ENCODE measurements around the gene ACSL3.
"Not testable (repeated sequence)": the region's sequence is repeated elsewhere in the genome, so short reads cannot be mapped to it uniquely, and the experiment has no call there.

ACSL3 gene

GRCh38 chr2:222844323-222844722 is 16.5 kb upstream of the ACSL3 start:
- no peaks in the 10 kb centered on the region for H3K36me3 ChIP-seq (ENCODE audit: insufficient read depth, low read length)
- peaks cover 10% of the 10 kb centered on the region for H3K4me1 ChIP-seq (ENCODE audit: insufficient read depth, low read length, poor library complexity, severe bottlenecking)
- H3K9ac ChIP-seq (ENCODE audit: low read depth, low read length, poor library complexity, severe bottlenecking) = no peak overlapping the region
- no peaks in the 10 kb centered on the region for H3F3A ChIP-seq (ENCODE audit: low read depth)
- H3K4me2 ChIP-seq (ENCODE audit: low read depth, low read length, poor library complexity, severe bottlenecking) = no peak overlapping the region
- no peaks in the 10 kb centered on the region for H4K20me1 ChIP-seq (ENCODE audit: insufficient read depth, low read length, poor library complexity, severe bottlenecking)
- H3K4me3 ChIP-seq (ENCODE audit: low read length, poor library complexity, severe bottlenecking) = no peak overlapping the region
- no peaks in the 10 kb centered on the region for H3K79me2 ChIP-seq (ENCODE audit: insufficient read depth, low read length)
- no peaks in the 10 kb centered on the region for H3K27me3 ChIP-seq (ENCODE audit: insufficient read depth, low read length, poor library complexity, severe bottlenecking)
- no peak overlapping the region; the same call in 1 of the 2 replicates for H2AFZ ChIP-seq (ENCODE audit: low read length)
- no peaks in the 10 kb centered on the region for H3K9me2 ChIP-seq (replicated peaks; ENCODE audit: low read depth, low read length)
- no peaks in the 10 kb centered on the region for H3K9me3 ChIP-seq (ENCODE audit: insufficient read depth, low read depth, low read length)
- no peak for TF ChIP-seq EZH2phosphoT487 (IDR thresholded peaks at IDR 0.05; ENCODE audit: borderline replicate concordance)
- TF ChIP-seq, protein P1, sequence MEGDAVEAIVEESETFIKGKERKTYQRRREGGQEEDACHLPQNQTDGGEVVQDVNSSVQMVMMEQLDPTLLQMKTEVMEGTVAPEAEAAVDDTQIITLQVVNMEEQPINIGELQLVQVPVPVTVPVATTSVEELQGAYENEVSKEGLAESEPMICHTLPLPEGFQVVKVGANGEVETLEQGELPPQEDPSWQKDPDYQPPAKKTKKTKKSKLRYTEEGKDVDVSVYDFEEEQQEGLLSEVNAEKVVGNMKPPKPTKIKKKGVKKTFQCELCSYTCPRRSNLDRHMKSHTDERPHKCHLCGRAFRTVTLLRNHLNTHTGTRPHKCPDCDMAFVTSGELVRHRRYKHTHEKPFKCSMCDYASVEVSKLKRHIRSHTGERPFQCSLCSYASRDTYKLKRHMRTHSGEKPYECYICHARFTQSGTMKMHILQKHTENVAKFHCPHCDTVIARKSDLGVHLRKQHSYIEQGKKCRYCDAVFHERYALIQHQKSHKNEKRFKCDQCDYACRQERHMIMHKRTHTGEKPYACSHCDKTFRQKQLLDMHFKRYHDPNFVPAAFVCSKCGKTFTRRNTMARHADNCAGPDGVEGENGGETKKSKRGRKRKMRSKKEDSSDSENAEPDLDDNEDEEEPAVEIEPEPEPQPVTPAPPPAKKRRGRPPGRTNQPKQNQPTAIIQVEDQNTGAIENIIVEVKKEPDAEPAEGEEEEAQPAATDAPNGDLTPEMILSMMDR (conservative IDR thresholded peaks at IDR 0.05; ENCODE audit: low read length) = no peak

DNA sequence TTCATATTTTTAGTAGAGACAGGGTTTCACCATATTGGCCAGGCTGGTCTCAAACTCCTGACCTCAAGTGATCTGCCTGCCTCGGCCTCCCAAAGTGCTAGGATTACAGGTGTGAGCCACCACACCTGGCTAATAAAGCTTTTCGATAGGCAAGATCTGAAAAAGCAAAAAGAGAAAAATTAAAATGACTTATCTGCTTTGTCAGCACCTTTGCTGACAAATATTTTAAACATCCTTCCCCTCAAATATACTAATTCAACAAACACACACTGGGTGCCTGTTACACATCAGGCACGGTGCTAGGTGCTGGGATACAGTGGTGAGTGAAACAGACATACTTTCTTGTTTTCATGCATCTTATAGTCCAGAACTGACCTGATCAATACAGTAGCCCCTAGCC is 15.5 kb upstream of the ACSL3 start:
- H3K9me2 ChIP-seq (replicated peaks; ENCODE audit: low read depth, low read length); H3K27me3 ChIP-seq (ENCODE audit: insufficient read depth, low read length, poor library complexity, severe bottlenecking); H4K20me1 ChIP-seq (ENCODE audit: insufficient read depth, low read length, poor library complexity, severe bottlenecking); H3F3A ChIP-seq (ENCODE audit: low read depth); H3K36me3 ChIP-seq (ENCODE audit: insufficient read depth, low read length); H3K4me2 ChIP-seq (ENCODE audit: low read depth, low read length, poor library complexity, severe bottlenecking); H2AFZ ChIP-seq (ENCODE audit: low read length); H3K9me3 ChIP-seq (ENCODE audit: insufficient read depth, low read depth, low read length); H3K79me2 ChIP-seq (ENCODE audit: insufficient read depth, low read length); H3K9ac ChIP-seq (ENCODE audit: low read depth, low read length, poor library complexity, severe bottlenecking); H3K4me3 ChIP-seq (ENCODE audit: low read length, poor library complexity, severe bottlenecking): not testable (repeated sequence)
- H3K4me1 ChIP-seq (ENCODE audit: insufficient read depth, low read length, poor library complexity, severe bottlenecking) = peaks cover 10% of the 10 kb centered on the region

DNA sequence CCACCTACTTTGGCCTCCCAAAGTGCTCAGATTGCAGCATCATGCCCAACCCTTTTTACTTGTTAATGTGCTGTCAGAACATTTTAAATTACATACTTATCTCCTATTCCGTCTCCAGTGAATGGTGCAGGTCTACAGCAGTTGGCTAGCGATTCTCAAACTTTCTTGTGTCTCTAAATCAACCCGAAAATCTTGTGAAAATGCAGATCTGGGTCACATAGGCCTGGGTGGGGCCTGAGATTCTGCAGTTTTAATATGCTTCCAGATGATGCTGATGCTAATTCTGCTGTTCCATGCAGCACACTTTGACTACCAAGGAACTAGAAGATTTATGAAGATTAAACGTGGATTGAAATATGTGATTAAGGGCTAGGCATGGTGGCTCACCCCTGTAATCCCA is 14.8 kb upstream of the ACSL3 start:
- Histone ChIP-seq H4K20me1 (ENCODE audit: insufficient read depth, low read length, poor library complexity, severe bottlenecking) (no peaks in the 10 kb centered on the region), H3K79me2 (ENCODE audit: insufficient read depth, low read length) (no peaks in the 10 kb centered on the region), H2AFZ (ENCODE audit: low read length) (no peak overlapping the region), H3K4me1 (ENCODE audit: insufficient read depth, low read length, poor library complexity, severe bottlenecking) (peaks cover 10% of the 10 kb centered on the region), H3K27me3 (ENCODE audit: insufficient read depth, low read length, poor library complexity, severe bottlenecking) (no peaks in the 10 kb centered on the region), H3K4me2 (ENCODE audit: low read depth, low read length, poor library complexity, severe bottlenecking) (no peak overlapping the region), H3K9me3 (ENCODE audit: insufficient read depth, low read depth, low read length) (no peaks in the 10 kb centered on the region), H3F3A (ENCODE audit: low read depth) (no peaks in the 10 kb centered on the region), H3K9me2 (replicated peaks; ENCODE audit: low read depth, low read length) (no peaks in the 10 kb centered on the region), H3K4me3 (ENCODE audit: low read length, poor library complexity, severe bottlenecking) (no peak overlapping the region), H3K36me3 (ENCODE audit: insufficient read depth, low read length) (no peaks in the 10 kb centered on the region), H3K9ac (ENCODE audit: low read depth, low read length, poor library complexity, severe bottlenecking) (no peak overlapping the region)
- TF ChIP-seq EZH2phosphoT487 (IDR thresholded peaks at IDR 0.05; ENCODE audit: borderline replicate concordance) = no peak
- TF ChIP-seq, protein P1 (conservative IDR thresholded peaks at IDR 0.05; ENCODE audit: low read length) = no peak

- H3K4me2 ChIP-seq (ENCODE audit: low read depth, low read length, poor library complexity, severe bottlenecking); H3K9ac ChIP-seq (ENCODE audit: low read depth, low read length, poor library complexity, severe bottlenecking); H4K20me1 ChIP-seq (ENCODE audit: insufficient read depth, low read length, poor library complexity, severe bottlenecking); H3K27me3 ChIP-seq (ENCODE audit: insufficient read depth, low read length, poor library complexity, severe bottlenecking); H3F3A ChIP-seq (ENCODE audit: low read depth); H3K4me1 ChIP-seq (ENCODE audit: insufficient read depth, low read length, poor library complexity, severe bottlenecking); H3K4me3 ChIP-seq (ENCODE audit: low read length, poor library complexity, severe bottlenecking); H3K79me2 ChIP-seq (ENCODE audit: insufficient read depth, low read length); H2AFZ ChIP-seq (ENCODE audit: low read length); H3K36me3 ChIP-seq (ENCODE audit: insufficient read depth, low read length); H3K9me3 ChIP-seq (ENCODE audit: insufficient read depth, low read depth, low read length); H3K9me2 ChIP-seq (replicated peaks; ENCODE audit: low read depth, low read length): not testable (repeated sequence)
These were observed 12.8 kb upstream of the ACSL3 start for GRCh38 chr2:222848031-222848430.

Measured in Loucy (cell line).